ENCODE results near the gene GABARAP.
"Not testable (repeated sequence)": the region's sequence is repeated elsewhere in the genome, so short reads cannot be mapped to it uniquely, and the experiment has no call there.

GABARAP gene

DNA sequence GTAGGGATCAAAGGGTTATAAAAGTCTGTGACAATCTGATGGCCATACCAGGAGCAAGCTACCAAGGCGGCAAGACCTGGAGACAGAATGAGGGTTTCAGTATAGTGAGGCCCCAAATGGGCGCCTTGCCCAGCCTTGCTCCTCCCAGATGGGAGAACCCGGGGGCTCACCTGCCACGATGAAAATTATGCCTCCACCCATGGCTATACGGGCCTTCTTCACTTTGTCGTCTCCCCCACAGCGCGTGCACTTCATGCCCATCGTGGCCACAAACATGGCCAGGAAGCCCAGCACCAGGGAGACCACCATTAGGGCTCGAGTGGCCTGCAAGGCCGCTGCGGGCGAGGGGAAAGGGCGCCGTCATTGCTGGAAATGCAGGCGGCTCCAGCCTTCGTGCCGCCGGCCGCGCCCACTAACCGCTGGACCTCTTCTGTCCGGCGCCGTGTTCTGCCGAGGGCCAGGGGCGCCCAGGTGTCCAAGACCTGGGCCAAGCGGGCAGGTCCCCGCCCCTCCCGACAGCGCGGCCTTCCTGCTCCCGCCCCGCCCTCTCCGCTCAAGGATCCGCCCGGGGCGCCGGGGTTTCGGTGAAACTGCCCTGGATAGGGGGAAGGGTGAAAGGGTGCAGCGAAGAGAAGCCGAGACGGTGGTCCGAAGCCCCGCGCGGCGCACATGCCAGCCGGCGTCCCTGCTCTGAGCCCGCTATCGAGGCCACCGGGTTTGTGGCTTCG, 18.6 kb upstream of the GABARAP start:
- DNase-seq (ENCODE audit: low read depth, low spot score) = no peak

- DNase-seq (ENCODE audit: low read depth, low spot score) = no peak
Observed at GRCh38 chr17:7260151-7260550, 17.9 kb upstream of the GABARAP start.

DNA sequence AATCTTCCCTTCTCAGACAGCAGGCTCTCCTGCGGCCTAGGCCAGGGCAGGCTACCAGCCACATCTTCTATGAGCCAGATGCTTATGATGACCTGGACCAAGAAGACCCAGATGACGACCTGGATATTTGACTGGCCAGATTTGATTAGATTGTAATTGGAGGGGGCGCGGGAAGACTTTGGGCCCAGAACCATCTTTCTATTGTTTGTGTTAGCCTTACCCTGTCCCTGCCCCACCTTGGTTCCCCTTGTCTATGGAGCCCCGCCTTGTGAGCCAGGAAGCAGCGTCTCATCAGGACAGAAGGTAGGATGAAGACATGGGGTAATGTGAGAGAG, 17.3 kb upstream of the GABARAP start:
- no peak for DNase-seq (ENCODE audit: low read depth, low spot score)

- DNase-seq (ENCODE audit: low read depth, low spot score) = no peak
Observed at GRCh38 chr17:7258731-7259554, 16.7 kb upstream of the GABARAP start.

DNA sequence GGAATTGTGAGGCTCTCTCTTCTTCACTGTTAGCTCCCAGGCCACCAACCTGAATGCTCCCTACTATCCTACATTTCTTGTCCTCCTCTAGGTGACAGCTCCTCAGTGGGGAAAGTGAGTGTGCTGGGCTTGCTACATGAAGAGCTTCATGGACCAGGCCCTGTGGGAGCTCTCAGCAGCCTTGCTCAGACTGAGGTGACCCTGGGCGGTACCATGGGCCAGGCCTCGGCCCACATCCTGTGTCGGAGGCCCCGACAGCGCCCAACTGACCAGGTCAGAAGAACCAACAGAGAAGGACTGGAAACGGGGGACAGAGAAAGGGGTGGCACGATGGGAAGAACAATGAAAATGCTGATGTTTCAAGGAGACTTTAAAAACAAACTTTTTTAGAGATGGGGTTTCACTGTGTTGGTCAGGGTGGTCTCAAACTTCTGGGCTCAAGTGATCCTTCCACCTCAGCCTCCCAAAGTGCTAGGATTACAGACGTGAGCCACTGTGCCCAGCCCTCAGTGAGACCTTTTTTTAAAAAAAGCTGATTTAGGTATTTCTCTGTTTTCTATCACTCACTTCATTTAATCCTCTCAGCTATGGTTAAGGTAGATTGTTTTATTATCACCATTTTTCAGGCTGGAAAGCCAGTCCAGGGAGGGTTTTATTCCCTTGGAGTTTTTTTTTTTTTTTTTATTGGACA, 14.7 kb upstream of the GABARAP start:
- no peak for DNase-seq (ENCODE audit: low read depth, low spot score)

GRCh38 chr17:7254511-7254910, 12.3 kb upstream of the GABARAP start:
- DNase-seq (ENCODE audit: low read depth, low spot score) = no peak

GRCh38 chr17:7253082-7253481, 10.8 kb upstream of the GABARAP start:
- no peak for DNase-seq (ENCODE audit: low read depth, low spot score)

- peak; percentile 81 for DNase-seq (ENCODE audit: low read depth, low spot score)
Observed at GRCh38 chr17:7252176-7253043, 10.2 kb upstream of the GABARAP start, which contains the start of gene ELP5. TSS of gene ELP5 (plus strand) at chr17:7252215. CDS start at chr17:7252551, 336 bp downstream.

DNA sequence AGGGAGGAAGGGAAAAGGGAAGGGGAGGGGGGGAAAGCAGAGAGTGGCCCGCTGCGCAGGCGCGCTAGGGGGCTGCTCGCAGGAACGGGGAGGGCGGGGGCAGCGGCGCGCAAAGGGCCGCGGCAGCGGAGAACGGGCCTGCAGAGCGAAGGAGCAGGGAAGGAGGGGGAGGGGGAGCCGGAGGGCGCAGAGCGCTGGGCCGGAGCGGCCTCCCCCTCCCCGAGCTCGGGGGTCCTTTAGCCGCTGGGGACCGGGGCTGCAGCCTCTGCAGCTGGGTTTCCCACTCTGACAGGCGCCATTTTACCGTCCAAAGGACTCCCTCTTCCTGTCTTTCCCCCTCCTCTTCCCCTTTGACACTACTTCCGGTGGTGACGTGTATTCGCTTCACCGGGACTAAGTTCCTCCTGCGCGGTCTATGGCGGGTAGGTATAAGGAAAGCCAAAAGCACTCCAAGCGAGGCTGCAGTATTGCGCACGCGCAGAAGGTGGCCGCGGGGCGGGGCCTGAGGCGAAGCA, 9.5 kb upstream of the GABARAP start, which contains the start of gene CTDNEP1:
Gene CTDNEP1 (minus strand): TSS at position 74 of the 515 bp plus-strand sequence. CDS start 438 bp downstream, outside the sequence.
- peak; percentile 100 for DNase-seq (ENCODE audit: low read depth, low spot score)

DNA sequence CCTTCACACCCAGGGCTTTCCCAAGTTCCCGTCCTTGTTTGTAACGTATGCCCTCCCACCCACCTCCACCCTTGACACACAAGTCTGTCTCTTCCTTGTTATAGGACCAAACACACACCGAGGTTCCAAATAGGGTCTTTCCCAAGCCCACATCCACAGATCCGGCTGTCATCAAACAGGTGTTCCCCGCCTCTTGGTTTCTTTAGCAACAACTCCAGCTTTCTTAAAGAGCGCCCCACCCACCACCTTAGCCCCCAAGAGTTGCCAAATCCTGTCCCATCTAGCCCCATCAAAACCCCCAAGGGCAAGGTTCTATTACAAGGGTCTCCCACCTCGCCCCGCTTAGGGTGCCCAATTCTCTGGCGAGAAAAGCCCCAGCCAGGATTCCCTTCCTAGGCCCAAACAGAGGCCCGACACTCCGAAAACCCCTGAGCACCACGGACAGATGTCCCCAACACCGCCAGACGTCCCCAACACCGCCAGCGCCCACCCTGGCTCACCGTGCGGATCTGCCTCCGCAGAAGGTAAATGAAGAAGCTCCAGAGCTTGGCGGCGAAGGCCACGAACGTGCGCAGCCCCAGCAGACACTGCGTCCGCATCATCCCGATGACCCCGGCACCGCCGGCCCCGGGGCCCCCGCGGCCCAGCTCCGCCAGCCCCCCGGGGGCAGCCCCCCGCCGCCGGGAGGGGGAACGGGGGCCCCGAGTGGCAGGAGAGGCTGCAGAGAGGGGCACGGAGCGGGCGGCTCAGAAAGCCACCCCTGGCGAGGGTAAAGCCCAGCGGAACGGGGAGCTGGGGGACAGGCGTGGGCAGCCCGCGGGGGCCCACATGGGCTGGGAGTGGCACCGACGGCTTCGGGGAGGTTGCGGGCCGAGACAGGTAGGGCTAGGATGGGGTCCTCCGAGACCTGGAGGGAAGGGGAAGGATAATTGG, 8.7 kb upstream of the GABARAP start:
- no peak for DNase-seq (ENCODE audit: low read depth, low spot score)

DNA sequence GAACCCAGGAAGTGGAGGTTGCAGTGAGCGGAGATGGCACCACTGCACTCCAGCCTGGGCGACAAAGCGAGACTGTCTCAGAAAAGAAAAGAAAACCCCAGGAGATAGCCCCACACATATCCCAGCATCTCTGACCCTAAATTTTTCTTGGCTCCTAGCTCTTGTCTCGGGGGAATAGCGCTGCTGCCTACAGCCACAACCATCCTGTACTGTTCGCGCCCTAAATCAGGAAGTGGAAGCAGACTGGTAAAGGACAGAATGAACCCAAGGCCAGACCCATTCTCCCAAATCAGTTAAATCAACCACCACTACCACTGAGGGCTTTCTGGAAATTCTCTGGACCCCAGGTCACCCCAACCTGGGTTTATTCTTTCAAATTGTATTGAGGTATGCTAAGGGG, 7.6 kb upstream of the GABARAP start:
- no peak for DNase-seq (ENCODE audit: low read depth, low spot score)

GRCh38 chr17:7249214-7249613, 7.0 kb upstream of the GABARAP start:
- DNase-seq (ENCODE audit: low read depth, low spot score) = no peak

GRCh38 chr17:7248796-7249195, 6.5 kb upstream of the GABARAP start:
- DNase-seq (ENCODE audit: low read depth, low spot score) = no peak

DNA sequence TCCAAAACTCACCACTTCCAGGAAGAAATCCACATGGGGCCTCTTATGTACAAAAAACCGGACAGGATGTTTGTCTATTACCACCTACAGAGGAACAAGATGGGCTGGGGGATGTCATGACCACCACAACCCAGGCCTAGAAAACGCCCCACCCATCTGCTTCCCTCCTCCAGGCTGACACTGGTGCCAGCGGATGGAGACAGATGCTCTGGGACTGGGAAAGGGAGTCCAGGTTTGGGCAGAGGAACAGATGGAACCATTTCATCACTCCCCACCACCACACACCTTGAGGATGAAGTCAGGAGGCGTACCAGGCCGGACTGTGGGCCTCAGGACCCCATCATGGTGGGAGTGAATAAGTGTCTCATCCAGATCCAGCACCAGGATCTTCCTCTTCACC, 4.5 kb upstream of the GABARAP start:
- no peak for DNase-seq (ENCODE audit: low read depth, low spot score)

DNA sequence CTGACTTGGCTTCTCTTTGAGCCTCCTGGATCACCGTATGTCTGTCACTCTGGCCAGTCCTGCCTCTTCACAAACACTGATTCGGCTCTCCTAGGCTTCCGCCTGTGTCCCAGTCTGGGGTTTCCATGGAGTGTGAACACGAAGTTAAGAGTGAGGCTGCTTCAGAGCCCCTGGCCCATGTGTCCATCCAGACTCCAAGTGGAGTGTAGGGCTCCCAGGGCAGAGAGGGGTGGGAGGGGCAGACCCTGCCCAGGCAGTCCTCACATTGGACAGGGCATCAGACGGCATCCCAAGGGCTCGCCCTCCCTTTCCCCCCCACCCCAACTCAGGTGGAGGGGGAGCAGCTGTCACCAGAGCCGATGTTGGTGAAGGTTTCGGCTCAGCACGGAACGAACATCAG, 1.6 kb upstream of the GABARAP start:
- not testable (repeated sequence) for DNase-seq (ENCODE audit: low read depth, low spot score)

DNA sequence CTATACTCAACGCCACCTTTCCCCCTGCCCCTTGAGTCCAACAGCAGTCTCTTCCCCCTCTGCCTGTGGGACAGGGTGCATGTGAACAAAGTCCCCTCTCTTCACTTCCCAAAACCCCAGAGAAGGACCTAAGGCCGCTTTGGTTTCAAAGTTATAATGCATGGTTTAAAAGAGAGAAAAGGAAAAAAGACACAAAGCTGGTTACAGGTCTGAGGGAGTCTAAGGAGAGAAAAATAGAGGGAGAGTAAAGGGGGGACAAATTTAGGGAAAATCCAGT, 1.1 kb upstream of the GABARAP start:
- DNase-seq (ENCODE audit: low read depth, low spot score) = no peak

GRCh38 chr17:7242717-7243452, 636 bp upstream of the GABARAP start:
- peak; percentile 89 for DNase-seq (ENCODE audit: low read depth, low spot score)

GRCh38 chr17:7241090-7241733, 1.0 kb downstream of the GABARAP start:
- DNase-seq (ENCODE audit: low read depth, low spot score) = no peak

DNA sequence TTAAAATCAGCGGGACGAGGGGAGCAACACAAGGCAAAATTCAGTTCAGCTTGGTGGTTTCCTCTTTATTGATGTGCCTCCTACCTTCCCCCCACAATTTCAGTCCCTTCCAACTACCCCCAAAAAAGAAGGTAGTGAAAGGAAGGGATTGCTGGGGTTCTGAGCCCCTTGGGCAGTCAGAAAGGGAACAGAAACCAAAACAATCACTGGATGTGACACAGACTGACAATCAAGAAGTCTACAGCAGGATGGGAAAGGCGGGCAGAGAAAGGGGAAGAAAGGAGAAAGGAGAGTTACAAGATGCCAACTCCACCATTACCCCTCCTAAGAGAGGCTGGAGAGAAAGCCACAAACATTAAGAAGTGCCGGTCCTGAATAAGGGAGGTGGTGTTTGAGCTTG, 1.9 kb downstream of the GABARAP start:
- no peak for DNase-seq (ENCODE audit: low read depth, low spot score)
